ENCODE data around the gene GPS1.

GPS1 gene

DNA sequence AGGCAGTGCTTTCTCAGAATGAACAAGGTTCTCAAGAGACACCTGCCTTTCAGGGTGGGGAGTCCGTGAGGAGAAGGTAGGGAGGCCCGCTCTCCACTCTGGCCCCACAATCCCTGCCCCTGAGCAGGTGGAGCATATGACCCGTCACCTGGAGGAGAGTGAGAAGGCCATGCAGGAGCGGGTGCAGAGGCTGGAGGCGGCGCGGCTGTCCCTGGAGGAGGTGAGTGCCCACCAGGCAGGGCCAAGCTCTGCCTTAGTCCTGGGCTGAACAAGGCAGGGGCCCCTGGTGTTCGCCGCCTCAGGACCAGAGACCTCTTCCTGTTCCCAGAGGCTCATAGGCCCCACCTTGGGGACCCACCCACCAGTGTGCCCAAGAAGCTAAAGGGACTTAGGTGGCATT, 22.7 kb upstream of the GPS1 start:
- in situ Hi-C loops (cut with HindIII; ENCODE audit: low sequenced_read_pairs), result no loop called here
- no peak for DNase-seq (ENCODE audit: low read depth, low spot score)
- no peak overlapping the region for H3K4me3 ChIP-seq (ENCODE audit: low read depth, low read length)
- TF ChIP-seq, protein P1, sequence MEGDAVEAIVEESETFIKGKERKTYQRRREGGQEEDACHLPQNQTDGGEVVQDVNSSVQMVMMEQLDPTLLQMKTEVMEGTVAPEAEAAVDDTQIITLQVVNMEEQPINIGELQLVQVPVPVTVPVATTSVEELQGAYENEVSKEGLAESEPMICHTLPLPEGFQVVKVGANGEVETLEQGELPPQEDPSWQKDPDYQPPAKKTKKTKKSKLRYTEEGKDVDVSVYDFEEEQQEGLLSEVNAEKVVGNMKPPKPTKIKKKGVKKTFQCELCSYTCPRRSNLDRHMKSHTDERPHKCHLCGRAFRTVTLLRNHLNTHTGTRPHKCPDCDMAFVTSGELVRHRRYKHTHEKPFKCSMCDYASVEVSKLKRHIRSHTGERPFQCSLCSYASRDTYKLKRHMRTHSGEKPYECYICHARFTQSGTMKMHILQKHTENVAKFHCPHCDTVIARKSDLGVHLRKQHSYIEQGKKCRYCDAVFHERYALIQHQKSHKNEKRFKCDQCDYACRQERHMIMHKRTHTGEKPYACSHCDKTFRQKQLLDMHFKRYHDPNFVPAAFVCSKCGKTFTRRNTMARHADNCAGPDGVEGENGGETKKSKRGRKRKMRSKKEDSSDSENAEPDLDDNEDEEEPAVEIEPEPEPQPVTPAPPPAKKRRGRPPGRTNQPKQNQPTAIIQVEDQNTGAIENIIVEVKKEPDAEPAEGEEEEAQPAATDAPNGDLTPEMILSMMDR (IDR thresholded peaks at IDR 0.05; ENCODE audit: low read depth, low read length), result no peak

- TF ChIP-seq, protein P1 (IDR thresholded peaks at IDR 0.05; ENCODE audit: low read depth, low read length), result no peak
- no peak overlapping the region for H3K4me3 ChIP-seq (ENCODE audit: low read depth, low read length)
- no peak for DNase-seq (ENCODE audit: low read depth, low spot score)
- in situ Hi-C loops (cut with HindIII; ENCODE audit: low sequenced_read_pairs), result no loop called here
Measured at GRCh38 chr17:82029391-82029790, 22.3 kb upstream of the GPS1 start.

DNA sequence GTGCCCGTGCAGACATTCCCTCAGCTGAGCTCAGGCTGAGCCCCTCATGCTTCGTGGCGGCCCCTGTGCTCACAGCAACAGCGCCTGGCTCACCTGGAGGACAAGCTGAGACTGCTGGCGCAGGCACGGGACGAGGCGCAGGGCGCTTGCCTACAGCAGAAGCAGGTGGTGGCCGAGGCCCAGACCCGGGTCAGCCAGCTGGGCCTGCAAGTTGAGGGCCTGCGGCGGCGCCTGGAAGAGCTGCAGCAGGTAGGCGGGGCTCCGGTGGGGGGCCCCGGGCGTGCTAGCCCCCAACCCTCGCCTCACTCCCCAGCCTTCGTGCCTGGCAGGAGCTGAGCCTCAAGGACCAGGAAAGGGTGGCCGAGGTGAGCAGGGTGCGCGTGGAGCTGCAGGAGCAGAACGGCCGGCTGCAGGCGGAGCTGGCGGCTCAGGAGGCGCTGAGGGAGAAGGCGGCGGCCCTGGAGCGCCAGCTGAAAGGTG, 21.7 kb upstream of the GPS1 start:
- in situ Hi-C loops (cut with HindIII; ENCODE audit: low sequenced_read_pairs), result no loop called here
- DNase-seq (ENCODE audit: low read depth, low spot score), result no peak
- TF ChIP-seq, protein P1 (IDR thresholded peaks at IDR 0.05; ENCODE audit: low read depth, low read length), result no peak
- no peak overlapping the region for H3K4me3 ChIP-seq (ENCODE audit: low read depth, low read length)

GRCh38 chr17:82030470-82031302, 21.0 kb upstream of the GPS1 start:
- TF ChIP-seq, protein P1 (IDR thresholded peaks at IDR 0.05; ENCODE audit: low read depth, low read length), result peak; percentile 79
- in situ Hi-C loops (cut with HindIII; ENCODE audit: low sequenced_read_pairs), result no loop called here
- peak overlapping the region; percentile 43 for H3K4me3 ChIP-seq (ENCODE audit: low read depth, low read length)
- peak; percentile 84 for DNase-seq (ENCODE audit: low read depth, low spot score)

DNA sequence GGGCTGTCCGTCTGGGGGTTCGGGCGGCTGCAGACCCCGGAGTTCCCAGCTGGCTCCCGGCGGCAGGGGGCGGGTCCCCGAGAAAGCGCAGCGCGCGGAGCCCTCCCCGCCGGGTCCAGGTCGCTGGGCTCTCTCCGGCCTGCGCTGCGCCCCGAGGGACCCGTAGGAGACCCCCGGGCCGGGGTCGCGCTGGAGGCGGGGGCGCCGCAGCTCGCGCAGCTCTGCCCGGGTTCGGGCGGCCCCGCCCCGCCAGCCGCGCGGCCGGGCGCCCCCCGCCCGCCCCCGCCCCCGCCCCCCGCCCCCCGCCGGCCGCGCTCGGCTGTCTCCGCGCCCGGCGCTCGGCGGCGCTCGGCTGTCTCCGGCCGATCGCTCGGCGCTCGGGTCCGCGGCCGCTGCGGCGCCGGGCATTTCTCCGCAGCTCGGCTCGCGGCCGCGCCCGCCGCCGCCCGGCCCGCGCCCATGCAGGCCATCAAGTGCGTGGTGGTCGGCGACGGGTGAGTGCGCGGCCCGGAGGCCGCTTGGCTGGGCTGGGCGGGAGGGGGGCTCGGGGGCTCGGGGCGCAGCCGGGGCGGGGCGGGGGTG, 20.3 kb upstream of the GPS1 start, which contains the start of gene RAC3:
Gene RAC3 (plus strand): TSS at position 376 of the 582 bp plus-strand sequence. CDS start 84 bp downstream, at position 460.
- DNase-seq (ENCODE audit: low read depth, low spot score), result no peak
- TF ChIP-seq, protein P1 (IDR thresholded peaks at IDR 0.05; ENCODE audit: low read depth, low read length), result no peak
- H3K4me3 ChIP-seq (ENCODE audit: low read depth, low read length), result peak within 1 kb of the TSS; percentile 60
- in situ Hi-C loops (cut with HindIII; ENCODE audit: low sequenced_read_pairs), result no loop called here

DNA sequence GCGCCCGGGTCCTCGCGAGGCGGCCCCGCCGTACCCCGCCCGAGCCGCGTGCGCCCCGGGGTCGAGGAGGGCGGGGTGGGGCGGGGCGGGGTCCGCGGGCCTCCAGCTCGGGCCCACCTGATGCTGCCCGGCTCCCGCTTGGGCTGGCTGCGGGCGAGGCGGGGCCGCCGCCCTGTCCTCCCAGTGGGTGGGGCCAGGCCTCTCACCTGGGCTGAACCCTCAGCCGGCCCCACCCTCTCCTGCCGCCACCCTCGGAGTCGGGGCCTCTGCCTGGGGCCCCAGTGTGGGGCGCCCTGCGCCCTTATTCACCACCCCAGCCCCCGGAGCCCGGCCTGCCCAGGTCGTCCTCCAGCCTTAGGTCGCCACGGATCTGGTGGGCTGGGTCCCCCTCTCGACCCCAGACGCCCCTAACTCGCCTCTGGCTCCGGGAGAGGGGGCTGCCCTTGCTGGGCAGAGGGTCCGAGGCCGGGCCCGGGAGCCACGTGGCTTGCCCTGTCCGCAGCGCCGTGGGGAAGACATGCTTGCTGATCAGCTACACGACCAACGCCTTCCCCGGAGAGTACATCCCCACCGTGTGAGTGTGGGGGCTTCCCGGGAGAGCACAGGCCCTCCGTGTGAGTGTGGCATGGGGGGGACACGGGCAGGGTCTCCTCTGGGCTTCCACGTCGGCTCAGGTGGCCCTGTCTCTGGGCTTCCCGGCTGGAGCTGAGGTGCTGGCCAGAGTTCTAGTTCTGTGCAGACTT, 19.6 kb upstream of the GPS1 start:
- in situ Hi-C loops (cut with HindIII; ENCODE audit: low sequenced_read_pairs), result no loop called here

More for the DNA sequence above, 19.6 kb upstream of the GPS1 start:
- H3K4me3 ChIP-seq (ENCODE audit: low read depth, low read length), result peak overlapping the region; percentile 60
- no peak for DNase-seq (ENCODE audit: low read depth, low spot score)
- TF ChIP-seq, protein P1 (IDR thresholded peaks at IDR 0.05; ENCODE audit: low read depth, low read length), result no peak

All from astrocyte of the spinal cord (primary cell).